Measurements from ENCODE around the gene DLG2.

DLG2 gene

DNA sequence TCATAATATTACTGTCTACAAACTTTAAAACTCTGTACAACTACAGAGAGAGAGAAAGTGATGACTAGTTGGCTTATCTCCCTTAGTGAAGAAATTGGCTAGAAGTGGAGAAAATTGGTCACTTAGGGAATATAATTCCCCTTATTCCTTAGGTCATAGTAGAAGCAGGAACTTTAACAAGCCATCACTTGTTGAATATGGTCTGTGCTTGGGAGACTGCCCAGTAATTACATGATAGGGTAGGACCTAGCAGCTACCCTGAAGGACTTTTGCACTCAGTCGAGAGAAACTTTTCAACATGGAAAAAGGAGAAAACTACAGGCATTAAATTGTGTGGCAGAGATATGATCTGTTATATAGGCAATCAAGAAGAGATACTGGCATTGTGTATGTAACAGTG, 1764.5 kb downstream of the DLG2 start:
- no peak for DNase-seq

DNA sequence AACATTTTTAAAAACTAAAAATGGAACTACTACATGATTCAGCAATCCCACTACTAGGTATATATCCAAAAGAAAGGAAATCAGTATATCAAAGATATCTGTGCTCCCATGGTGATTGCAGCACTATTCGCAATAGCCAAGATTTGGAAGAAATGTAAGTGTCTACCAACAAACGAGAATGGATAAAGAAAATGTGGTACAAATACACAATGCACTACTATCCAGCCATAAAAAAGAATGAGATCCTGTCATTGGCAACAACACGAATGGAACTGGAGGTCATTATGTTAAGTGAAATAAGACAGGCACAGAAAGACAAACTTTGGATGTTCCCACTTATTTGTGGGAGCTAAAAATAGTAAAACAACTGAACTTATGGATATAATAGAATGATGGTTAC, 1765.1 kb downstream of the DLG2 start:
- DNase-seq: no peak

DNA sequence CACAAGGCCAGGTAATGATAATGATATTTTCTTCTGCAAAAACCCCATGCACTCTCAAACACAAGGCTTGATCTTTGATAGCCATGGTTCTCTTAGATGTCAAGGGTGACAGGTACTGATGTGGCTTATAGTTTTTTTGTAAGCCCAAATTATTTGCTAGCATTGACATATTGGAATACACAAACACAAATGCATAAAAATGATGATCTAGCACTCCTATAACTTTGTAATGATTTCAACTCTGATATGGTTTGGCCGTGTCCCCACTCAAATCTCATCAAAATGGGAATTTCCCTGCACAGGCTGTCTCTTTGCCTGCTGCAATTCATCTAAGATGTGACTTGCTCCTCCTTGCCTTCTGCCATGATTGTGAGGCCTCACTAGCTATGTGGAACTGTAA, 1768.5 kb downstream of the DLG2 start:
- DNase-seq: no peak

DNA sequence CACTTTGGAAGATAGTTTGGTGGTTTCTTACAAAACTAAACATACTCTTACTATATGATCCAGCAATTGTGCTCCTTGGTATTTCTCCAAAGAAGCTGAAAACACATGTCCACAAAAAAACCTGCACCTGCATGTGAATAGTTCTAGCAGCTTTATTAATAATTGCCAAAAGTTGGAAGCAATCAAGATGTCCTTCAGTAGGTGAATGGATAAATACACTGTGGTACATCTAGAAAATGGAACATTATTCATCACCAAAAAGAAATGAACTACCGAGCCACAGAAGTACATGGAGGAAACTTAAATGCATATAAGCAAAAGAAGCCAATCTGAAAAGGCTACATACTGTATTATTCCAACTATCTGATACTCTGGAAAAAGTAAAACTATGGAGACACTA, 1771.9 kb downstream of the DLG2 start:
- DNase-seq: no peak

DNA sequence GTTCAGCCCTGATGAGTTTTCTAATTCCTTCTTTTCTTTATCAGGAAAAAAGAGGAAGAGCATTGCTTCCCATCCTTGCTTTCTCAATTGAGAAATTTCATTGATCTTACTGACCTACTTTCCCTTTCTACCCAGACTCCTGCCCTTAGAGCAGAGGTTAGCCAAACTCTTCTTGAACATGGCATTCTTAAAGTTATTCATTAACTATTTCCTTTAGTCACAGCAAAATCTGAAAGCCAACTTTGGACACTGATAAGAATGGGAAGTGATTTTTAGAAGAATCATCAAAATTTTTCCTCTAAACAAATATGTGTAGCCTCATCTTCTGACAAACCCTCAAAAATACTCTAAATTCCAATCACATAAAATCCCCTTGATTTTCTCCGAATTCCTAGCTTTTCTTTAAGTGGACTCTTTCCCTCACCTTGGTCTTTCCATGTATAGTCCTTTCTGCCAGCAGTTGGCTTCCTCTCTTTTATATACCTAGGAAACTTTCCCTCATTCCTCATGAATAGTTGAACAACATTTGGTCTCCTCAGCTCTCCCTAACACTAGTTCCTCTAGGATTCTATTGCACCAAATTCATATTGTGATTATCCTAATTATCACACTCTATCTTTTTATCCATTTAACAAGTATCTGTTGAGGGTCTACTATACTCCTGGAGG, 1774.2 kb downstream of the DLG2 start:
- DNase-seq: no peak

DNA sequence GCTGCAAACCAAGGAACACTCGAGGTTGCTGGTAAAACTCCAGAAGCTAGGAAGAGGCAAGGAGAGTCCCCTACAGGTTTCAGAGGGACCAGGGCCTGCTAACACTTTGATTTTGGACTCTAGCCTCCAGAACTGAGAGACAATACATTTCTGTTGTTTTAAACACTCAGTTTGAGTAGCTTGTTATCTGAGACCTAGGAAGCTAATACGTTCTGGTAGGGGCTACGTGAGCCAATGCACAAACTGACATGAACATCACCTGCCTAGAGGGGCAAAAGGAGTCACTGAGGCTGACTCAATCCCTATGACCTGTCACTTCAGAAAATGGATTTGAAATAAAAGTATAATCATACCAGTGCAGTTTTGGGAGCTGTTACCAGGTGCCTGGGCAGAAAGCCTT, 1775.1 kb downstream of the DLG2 start:
- DNase-seq: no peak

DNA sequence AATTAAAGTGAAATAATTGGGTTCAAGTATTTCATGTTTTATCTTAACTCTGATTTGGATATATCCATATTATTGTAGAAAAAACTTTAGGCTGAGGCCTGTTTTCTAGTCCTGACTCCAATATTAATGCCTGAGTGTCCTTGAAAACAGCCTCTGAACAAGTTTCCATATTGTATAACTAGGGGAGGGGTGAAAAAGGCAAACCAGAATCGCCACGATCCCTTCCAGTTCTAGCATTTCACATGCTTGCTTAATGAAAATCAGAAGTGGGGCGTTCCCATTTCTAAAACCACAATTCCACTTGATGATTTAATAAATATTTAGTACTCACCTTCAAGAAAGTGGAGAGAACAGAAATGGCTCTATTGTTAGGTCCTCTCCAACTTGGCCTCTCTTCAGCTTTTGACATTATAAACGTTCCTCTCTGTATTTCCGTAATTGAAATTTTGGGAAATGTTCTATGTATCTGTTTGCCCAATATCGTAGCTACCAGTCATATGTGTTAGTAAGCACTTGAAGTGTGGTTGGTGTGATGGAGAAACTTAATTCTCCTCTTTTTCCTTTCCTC, 1779.6 kb downstream of the DLG2 start:
- no peak for DNase-seq

DNA sequence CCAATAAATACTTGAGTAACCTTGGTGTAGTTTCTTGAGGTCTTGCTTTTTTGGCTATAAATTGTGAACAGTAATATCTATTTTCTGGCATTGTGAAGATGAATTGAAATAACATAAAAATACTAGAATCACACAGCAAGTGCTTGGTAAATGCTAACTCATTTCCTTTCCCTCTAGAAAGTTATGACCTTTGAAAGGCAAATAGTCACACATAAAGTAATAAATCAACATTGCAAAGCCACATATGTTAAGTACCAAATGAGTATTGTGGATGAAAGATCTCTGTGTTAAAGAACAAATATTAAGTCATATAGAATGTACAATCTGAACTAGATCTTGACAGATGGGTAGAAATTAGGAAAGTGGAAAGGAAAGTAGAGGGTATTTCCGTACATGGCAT, 1781.3 kb downstream of the DLG2 start:
- DNase-seq: no peak

DNA sequence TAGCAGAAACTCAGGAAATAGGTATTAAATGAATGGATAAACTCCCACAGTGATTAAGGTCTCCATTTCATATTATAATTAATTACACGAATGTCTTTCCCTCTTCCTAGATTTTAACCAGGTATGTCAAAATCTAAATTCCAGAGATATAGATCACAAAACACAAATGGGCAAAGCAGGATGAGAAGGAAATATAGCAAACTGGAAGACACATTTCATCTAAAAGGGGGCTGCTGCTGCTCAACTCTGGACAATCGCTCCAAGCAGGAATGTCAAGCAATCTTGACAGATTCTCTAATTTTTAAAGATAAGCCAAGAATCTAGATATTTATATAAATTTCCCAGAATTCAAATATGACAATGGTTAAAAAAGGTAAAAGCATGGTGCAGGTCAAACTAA, 1786.8 kb downstream of the DLG2 start:
- no peak for DNase-seq

DNA sequence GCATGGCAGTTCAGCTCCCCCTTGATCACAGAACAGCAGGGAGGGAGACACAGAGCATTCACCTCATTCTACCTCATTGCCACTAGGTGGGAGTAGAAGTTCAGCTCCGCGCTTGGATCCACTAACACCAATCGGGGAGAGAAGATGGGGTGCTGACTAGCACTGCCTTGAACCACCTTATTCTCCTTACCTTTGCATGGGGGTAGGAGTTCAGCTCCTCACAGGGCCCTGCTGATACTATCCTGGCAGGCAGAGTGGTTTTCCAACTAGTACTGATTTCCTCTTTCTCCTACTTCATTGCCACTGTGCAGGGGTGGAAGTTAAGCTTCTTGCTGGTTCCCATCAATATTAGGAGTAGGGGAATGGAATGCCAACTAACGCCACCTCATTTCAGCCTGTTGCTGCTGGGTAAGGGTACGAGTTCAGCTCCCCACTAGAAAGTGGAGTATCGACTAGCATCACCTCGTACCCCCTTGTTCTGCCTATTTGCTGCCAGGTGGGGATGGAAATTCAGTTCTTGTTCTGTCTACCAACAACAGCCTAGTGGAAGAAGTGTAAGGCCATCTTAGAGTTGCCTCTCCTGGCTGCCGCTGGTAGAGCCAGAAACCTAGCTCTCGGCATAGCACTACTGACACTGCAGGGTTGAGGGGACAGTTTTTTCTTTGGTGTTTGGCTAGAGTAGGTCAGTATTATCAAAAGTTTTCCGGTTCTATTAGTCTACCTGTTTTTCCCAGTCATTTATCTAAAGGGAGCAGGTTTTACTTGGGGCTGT, 1790.1 kb downstream of the DLG2 start:
- DNase-seq: no peak

DNA sequence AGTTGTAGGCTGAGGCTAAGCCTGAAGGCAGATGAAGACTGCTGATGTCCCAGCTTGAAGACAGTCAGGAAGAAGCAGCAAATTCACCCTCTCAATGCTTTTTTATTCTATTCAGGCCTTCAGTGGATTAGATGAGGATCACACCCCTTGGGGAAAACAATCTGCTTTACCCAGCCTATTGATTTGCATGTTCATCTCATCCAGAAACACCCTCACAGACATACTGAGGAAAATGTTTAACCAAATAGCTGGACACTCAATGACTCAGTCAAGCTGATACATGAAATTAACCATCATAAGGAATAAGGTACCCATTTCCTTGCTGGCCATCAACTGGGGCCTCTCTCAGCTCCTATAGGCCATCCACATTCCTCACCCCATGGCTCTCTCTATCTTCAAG, 1791.1 kb downstream of the DLG2 start:
- DNase-seq: no peak

DNA sequence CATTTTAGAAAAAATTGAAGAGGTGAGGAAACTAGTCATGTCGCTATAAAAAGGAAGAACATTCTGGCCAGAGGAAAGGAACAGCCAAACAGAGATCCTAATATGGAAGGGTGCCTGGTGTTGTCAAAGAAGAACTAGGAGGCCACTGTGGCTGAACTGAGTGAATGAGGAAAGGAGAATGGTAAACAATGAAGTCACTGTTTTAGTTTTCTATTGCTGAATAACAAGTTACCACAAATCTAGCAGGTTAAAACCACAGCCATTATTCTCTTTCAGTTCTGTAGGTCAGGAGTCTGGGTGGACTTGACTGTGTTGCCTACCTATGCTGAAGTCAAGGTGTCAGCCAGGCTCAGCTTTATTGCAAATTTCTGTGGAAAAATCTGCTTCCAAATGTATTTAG, 1791.7 kb downstream of the DLG2 start:
- no peak for DNase-seq

DNA sequence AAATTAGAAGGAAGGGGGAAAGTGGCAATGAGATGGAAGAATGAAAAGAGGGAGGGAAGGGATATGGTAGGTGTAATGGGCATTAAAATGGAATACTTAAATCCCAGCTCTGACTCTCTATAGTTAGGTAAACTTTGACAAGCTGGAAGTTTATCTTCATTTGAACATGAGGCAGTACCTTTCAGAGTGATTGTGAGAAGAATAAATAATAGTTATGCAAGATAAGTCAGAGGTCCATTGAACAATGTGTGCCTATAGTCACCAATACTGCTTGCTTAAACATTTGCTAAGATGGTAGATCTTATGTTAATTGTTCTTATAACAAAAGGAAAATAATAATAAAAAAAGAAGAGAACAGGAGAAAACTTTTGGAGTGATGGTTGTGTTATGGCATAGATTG, 1795.2 kb downstream of the DLG2 start:
- no peak for DNase-seq

DNA sequence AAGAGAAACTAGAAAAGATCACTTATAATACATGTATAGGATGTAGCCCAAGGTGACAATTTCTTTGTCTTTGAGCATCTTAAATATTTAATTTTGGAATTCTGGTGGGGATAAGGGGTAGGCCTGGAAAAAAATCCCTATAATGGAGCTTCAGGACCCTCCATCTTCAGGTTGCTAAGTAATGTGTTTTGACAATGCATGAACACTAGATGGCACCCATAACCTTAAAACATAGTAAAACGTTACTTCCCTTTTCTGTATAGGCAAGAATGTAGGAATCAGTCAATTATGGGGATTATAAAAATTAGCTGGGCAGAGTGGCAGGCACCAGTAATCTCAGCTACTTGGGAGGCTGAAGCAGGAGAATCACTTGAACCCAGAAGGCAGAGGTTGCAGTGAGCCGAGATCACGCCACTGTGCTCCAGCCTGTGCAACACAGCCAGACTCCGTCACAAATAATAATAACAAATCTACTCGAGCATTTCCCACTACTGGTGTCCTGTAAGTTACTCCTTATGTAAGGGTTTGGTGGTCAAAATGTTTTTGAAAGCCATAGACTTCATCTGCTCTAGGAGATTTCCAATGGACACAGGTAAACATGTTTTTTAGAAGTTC, 1799.1 kb downstream of the DLG2 start:
- DNase-seq: no peak

DNA sequence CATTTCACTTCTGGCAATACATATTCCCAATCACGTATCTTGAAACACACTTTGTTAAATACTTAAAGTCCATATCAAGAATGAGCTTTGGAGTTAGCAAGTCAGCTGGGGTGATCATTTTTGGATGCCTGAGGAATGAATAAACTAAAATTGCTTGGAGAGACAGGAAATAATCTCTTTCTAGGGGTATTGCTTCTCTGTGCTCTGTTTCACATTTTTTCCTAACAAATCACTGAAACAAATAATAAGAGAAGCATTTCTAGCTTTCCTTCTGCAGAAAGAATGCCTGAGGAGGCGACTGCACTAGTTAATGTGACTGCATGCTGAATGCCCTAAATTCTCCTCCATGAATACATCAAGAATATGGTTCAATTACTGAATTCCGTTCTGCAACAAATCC, 1799.6 kb downstream of the DLG2 start:
- no peak for DNase-seq

DNA sequence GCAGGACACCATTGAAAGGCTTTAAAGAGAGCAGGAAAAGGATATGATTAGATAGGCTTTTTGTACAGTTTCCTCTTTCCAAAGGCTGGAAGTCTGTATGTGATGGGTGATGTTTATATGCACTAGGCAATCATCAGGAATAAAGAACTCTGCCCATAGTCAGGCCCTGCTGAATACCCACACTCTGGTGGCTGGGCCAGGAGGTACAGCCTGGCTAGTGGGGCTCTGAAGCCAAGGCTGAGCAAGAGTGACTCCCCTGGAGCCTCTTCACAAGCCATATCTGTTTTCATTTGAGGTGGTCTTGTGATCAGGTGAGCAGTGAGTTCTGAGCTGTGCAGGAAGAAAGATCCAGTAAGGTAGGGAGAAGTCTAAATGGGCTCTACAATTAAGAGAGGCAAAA, 1801.1 kb downstream of the DLG2 start:
- no peak for DNase-seq

DNA sequence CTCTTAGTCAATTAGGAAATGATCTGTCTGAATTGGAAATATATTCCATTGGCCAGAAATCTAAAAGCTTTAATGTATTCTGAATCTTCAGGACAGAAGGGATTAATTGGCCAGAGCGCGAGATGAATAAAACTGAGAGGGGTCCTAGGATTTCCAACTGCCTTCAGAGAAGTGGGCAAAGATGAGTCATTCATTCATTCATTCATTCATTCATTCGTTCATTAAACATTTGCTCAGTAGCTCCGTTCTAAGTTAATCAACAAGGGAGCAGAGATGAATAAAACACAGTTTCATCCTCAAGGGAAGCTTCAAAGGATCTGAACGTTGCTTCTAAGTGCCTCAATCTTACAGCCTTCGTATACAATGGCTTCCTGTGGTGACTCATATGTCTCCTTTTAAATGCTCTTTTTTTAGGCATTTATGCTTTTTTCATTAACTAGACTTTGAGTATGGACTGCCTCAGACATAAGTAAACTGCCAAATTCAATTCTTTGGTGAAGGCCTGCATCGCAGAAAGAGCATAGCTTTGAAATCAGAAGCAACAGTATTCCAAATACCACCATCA, 1803.6 kb downstream of the DLG2 start:
- DNase-seq: no peak

DNA sequence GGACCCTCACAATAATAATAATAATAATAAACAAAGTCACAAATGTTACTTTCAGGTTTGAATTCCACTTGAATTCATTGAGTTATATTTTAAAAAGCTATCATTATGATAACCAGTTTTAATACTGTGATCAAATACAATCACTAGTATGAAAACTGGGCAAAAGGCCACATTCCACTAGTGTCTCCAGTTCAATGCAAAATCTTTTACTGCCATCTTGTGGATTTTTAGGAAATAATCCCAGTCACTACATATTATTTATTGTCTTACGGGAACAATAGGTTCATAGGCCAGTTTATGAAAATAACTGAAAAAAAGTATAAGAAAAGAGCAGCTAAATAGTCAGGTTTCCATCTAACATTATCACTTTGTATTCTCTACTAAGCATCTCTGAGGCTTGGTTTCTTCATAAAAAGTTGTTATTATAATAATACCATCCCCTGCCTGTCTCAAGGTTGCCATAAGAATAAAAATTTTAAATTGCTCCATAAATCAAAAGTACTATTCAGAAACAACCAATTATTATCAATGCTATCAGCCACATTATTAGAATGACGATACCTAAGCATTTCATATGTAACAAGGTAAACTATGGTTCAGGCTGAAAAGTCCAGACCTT, 1807.1 kb downstream of the DLG2 start:
- no peak for DNase-seq

DNA sequence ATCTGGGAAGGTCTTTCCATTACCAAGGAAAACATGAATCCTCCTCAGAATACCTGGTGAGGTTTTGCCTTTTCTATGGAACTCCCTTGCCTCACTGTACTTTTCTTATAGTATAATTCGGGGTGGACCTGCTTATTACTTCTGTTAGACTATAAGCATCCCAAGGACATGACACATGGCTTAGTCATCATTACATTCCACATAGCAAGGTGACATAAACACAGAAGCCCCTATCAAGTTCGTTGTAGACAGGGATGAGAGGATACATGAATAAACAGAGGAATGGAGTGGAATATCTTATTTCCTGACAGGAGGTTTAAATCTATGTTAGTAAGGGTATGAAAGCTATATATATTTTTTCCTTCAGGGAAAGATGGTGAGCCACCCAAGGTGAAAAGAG, 1808.8 kb downstream of the DLG2 start:
- no peak for DNase-seq

DNA sequence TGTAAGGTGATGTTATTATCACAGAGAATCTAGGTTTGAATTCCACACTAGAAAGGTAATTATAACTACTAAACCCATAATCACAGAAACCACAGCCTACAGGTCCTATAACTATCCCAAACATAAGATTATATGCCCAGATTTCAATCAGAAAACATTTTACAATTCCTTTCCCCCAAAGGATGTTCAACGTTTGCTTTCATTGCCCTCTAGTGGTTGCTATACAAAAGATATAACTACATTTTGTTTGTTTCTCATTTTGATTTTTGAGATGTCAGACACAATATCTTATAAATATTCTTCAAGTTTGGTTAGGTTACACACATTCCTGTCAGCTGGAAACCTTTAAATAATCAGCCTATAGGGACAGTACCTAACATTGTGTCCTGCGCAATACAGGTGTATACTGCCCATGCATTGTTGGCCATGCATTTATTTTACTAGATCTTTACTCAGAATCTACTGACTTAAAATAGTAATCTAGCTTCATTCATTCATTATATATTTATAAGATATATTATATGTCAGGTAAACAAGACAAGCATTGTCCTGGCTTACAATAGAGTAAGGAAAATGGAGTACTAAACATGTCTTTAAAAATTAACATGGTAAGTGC, 1810.5 kb downstream of the DLG2 start:
- DNase-seq: no peak

DNA sequence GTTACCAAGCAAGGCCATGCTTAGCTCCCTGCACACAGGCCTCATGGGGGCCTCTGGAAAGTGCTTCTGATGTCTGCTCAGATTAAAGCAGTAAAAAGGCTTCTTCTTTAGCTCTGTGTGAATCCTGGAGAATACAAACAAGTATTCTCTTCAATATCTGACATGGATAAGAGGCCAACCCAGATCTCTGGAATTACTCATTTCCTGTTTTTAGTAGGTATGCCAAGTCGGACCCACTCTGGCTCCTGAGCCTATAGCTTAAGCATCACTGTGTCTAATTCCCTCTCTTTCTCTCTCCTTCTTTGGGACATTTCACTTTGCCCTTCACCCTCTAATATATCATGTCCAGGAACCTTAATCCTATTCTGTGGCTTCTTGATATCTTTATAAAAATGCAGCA, 1811.4 kb downstream of the DLG2 start:
- DNase-seq: no peak

DNA sequence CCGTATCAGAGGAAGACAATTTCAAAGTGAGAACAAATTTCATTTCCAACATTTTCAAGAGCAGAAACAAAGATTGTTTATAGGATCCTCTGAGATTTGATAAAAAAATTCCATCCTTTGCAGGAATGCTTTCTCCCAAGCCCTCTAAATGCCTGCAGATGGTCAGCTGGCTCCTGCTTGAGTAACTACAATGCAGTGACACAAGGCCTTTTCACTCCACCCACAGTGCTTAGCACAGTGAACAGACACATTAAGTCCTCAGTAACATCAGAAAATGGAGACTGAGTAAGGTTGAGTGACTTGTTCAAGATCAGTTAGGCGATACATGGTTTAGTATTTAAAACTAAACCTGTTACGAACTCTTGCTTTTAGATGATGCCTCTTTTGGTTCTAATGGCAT, 1813.8 kb downstream of the DLG2 start:
- no peak for DNase-seq

DNA sequence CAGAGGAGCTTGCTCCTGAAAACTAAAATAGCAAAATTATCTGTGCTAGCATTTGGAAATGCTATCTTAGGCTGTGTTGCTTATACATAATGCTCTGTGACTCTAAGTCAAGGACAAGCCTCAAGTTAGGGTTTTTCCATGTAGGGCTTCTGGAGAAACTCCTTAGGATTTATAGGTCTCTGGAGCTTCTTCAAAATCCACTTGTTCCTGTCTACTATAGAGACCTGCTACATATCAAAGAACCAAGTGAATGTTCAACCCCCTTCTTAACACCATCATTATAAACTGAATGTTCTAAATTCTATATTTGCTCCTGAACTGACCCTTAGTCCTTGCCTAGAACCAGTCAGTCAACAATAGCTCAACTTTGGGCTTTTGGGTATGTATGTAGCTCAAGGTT, 1817.9 kb downstream of the DLG2 start:
- no peak for DNase-seq
